Fibroblast of pulmonary artery (primary cell): ENCODE data around the gene PCSK1N.
A peak's percentile ranks its signal among the peaks of the same experiment; 100 is the strongest.

Source experiments
- DNase-seq: peaks from one replicate; pipeline ENCODE4 v3.0.0-alpha.2; 2010; ENCODE audit warnings: low read depth
- H3K4me3 ChIP-seq: replicated peaks from 2 replicates; pipeline ENCODE4 v1.5.1; 2011; ENCODE audit warnings: low read depth, mild to moderate bottlenecking, control low read depth, low read length, moderate library complexity
- CTCF ChIP-seq: IDR thresholded peaks from 2 replicates; pipeline ENCODE4 v1.5.1; 2011; ENCODE audit warnings: mild to moderate bottlenecking, control low read depth, low read length, inconsistent platforms; ENCODE audit errors: missing control alignments

The PCSK1N gene

GRCh38 chrX:48802905-48803200 is 32.6 kb downstream of the PCSK1N start:
- TF ChIP-seq CTCF, result no peak
- DNase-seq, result no peak

DNA sequence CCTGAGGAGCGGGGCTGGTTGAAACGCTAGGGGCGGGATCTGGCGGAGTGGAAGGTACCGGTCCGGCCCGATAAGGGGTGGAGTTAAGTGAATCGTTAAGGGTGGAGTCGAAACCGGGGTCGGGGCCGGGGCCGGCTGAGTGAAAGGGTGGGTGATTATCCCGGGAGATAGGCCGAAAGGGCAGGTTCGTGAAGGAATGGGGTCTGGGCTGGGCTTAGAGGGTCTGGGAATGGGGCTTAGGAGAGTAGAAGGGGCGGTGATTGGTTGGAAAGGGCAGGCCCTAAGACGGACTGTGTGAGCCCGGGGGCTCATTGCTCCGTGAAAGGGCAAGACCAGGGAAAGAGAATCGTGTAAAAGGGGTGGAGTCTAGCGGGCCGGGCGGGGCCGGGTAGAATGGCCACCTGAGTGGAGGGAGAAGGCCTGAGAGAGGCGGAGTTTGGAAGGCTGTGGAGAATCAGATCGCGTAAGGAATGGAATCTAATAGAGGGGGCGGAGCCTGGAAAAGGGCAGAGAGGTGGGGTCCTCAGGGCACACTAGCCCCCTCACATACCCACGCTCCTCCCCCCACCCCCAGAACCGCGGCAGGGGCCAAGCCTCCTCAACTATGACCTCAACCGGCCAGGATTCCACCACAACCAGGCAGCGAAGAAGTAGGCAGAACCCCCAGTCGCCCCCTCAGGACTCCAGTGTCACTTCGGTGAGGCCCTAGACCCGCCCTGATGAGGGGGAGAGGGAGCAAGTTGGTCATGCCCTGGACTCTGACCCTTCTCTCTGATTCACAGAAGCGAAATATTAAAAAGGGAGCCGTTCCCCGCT is 33.1 kb downstream of the PCSK1N start:
- H3K4me3 ChIP-seq, result peak overlapping the region; percentile 72
- TF ChIP-seq CTCF, result no peak
- peak; percentile 81 for DNase-seq

More at GRCh38 chrX:48802905-48803200, 32.6 kb downstream of the PCSK1N start:
- H3K4me3 ChIP-seq, result peak overlapping the region; percentile 72

- TF ChIP-seq CTCF, result no peak
- H3K4me3 ChIP-seq, result peak within 1 kb of the TSS; percentile 72
- DNase-seq, result peak; percentile 99
Measured at GRCh38 chrX:48801280-48802088, 33.9 kb downstream of the PCSK1N start, which contains the start of gene HDAC6. Gene HDAC6, plus strand, starts transcription at chrX:48802067. Its CDS starts 626 bp downstream, at chrX:48802693.

DNA sequence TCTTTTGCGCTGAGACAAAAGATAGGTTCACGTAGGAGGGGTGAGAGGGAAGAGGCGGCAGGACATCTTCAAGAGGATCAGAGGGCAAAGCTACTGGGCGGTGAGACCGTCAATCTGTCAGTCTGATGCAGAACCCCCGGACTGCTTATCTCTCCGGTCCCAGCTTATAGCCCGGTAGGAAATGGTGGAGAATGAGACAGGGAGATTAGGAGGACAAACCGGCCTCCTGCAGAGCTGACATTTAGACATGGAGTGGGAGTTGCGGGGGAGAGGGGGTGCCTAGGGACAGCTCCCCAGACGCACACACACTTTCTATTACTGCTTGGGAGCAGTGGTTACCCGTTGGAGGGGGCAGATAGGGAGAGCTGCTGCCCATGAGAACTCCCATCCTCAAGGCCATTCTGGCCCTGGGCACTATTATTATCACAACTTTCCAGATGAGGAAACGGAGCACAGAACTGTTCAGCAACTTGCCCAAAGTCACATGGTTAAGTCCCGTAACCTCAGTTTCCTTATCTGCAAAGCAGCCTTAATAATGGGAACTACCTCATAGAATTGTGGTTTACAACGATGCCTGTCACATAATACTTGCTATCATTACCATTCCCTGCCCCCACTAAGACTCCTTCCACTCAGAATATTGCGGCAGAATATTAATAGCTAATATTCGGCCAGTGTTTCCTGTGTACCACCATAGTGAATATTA is 34.7 kb downstream of the PCSK1N start:
- DNase-seq, result no peak
- TF ChIP-seq CTCF, result no peak
- H3K4me3 ChIP-seq, result peak overlapping the region; percentile 70

DNA sequence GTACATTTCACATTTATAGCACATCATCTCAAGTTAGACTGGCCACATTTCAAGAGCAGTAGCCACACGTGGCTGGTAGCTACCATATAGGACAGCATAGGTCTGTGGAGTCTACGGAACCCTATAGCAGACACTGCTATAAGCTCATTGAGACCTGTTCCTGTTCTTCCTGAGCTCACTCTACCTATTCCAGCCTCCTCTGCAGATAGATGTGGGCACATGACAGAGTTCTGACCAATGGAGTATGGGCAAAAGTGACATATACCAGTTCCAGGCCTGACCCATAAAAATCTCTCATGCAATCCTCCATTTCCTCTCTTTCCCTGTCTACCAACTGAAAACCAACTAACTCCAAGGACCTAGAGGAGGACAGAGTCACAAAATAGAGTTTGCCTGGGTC is 37.1 kb downstream of the PCSK1N start:
- no peak overlapping the region for H3K4me3 ChIP-seq
- DNase-seq, result no peak
- no peak for TF ChIP-seq CTCF

DNA sequence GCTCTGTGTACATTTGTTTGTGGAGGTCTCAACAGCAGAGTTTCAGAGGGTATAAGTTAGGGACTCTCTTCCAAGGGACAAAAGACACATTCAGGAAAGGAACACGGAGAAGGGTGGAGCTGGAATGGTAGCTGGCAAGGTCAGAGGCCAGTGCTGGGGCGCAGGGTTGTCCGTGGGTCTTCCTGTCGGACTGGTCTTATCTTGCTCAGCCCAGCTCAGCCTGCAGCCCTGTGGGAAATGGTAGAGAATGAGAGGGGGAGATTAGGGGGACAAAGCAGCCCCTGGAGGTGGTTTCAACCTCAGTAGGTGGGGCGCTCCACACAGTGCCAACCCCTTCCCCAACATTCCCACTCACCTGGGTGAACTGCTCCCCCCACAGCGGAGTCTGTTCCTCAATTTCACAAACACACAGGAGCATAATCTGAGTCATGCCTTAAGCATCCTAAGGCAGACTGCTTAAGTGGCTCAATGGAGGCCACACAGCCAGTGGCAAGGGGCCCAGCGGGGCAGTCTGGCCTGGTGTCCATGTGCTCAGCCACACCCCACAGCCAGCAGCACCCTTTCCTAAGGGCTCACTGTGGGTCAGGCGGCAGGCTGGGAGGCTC is 40.4 kb downstream of the PCSK1N start:
- peak; percentile 54 for DNase-seq
- H3K4me3 ChIP-seq, result no peak overlapping the region
- TF ChIP-seq CTCF, result no peak
